ENCODE data around the gene RFFL.

RFFL gene

DNA sequence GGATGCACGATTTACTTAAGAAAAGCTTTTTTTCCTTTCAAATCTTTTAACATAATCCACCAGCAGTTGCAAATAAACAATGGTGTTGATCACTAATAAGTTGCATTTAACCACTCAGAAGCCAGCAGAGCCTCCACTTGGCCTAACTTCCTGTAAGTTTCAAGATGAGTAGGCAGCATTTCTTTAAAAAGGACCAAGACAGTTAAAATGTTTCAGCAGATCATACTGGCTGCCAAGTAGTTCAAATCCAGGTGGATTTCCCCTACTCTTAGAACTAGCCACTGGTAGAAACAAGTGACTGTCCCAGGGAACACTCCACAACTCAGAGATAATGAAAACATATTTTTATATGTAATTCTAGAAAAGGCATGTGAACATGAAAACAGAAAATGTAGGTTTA lies 17.0 kb upstream of the RFFL start:
- DNase-seq (ENCODE audit: low read depth) = no peak

DNA sequence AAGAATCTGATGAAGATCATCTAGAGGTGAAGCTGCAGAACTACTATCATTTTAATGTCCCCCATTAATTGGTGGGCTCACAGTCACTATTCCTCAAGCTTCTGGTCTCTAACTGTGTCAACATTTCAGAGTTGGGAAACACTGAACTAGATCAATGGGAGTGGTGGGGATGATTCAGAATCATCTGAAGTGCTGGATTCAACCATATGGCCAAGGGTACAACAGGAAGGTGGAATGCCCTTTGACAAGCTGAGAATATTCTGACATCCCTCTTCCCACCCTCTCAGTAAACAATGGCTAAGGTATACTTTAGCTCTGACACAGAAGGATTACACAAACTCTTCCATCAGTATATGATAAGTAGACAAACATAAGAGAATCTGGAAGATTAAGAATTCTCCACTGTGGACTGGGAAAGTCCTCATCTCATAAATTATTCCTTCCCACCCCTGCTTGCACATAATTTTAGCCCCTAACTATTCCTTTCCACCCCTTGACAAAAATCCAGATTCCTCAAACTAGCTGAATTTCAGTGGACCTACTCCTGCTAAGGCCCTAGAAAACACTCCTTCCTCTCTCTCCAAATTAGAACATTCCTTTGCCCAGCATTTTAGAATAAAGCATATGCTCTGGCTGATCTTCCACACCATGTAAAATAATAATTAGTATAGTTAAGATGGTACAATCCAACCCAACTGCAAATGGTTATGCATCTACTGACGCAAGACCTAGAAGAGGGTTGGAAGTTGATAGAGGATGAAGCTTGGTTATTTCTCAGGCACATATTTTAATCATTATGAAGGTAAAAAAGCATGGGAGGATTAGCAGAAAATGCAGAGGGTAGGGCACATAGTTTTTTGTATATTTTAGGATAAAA lies 16.3 kb upstream of the RFFL start:
- DNase-seq (ENCODE audit: low read depth) = peak; percentile 22

GRCh38 chr17:35076874-35077273 lies 13.4 kb upstream of the RFFL start:
- no peak for DNase-seq (ENCODE audit: low read depth)

DNA sequence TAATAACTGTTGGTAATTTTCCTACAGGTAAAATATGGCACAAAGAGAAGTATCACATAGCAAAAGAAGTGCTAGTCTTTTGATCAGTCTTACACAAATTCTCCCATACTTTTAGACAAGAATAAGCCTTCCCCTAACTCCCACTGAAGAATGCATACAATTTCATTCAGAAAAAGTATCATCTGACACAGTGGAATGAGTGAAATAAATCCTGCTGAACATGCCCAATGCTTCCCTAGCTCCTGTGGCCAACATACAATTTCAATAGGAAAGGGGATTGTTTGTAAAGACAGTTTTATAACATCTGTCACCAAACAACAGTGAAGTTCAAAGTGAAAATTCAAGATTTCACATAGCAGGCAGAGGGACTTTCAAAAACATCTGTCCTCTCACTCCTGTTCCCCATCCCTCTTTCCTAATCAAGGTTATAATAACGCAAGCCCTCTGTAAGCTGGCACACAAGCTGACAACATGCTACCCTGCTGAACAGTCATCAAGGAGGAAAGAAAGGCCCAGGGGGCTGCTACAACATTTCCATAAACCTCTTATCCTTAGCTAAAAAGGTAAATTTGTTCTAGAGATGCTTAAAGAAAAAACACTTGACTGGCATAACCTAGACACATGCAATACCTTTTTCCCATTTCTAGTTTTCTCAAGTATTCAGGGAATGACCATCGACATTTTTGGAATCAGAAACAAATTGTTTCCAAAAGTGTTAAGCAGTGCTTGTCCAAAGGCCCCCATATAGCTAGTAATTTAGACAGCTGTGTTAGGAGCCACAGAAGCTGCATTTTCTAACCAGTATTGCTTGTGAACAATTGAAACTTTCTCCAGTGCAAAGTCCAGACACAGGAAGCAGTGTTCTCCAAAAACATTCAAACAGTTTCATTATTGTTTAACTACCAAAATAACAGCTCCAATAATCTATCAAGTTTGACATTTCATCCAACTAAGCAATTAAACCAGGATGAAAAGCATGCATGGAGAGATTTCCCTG lies 11.5 kb upstream of the RFFL start:
- DNase-seq (ENCODE audit: low read depth) = no peak

DNA sequence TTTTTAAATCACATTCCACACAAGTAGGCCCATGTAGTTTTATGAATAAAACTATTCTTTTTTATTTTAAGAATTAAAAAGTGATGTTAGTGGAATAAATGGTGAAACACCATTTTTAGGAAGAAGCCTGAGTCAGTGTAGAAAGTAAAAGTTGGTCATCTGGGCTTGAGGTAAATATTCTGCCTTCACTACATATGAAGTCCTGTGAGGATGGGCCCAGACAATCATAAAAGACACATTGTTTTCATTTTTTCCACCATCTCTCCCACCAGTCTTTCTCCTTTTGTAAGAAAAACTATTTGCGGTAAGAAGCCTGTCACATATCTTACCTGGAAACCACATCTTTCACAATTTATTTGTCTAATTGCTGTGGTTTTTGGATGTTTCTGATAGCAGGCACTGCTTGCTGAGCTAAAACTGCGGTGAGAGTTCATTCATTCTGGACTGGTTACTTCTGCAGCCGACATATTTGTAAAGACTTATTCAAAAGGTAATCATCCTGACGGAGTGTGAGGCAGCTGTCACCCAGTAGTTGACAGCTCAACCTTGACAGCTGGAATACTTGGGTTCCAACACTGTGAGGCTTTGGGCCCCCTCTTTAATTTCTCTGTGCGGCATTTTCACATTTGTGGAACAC lies 10.6 kb upstream of the RFFL start:
- DNase-seq (ENCODE audit: low read depth) = no peak

DNA sequence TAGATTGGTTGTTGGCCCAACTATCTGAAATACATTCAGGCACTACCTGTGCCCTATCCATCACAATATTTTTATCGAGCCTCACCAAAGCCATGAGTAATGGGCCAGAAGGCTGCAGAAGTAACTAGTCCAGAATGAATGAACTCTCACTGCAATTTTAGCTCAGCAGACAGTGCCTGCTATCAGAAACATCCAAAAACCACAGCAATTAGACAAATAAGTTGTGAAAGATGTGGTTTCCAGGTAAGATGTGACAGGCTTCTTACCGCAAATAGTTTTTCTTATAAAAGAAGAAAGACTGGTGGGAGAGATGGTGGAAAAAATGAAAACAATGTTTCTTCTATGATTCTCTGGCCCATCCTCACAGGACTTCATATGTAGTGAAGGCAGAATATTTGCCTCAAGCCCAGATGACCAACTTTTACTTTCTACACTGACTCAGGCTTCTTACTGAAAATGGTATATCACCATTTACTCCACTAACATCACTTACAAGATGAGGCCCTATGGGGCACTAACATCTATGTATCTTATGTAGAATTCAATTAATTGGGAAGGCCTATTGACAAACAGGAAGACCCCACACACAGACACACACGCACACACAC lies 9.8 kb upstream of the RFFL start:
- no peak for DNase-seq (ENCODE audit: low read depth)

GRCh38 chr17:35069311-35069710 lies 5.8 kb upstream of the RFFL start:
- peak; percentile 68 for DNase-seq (ENCODE audit: low read depth)

DNA sequence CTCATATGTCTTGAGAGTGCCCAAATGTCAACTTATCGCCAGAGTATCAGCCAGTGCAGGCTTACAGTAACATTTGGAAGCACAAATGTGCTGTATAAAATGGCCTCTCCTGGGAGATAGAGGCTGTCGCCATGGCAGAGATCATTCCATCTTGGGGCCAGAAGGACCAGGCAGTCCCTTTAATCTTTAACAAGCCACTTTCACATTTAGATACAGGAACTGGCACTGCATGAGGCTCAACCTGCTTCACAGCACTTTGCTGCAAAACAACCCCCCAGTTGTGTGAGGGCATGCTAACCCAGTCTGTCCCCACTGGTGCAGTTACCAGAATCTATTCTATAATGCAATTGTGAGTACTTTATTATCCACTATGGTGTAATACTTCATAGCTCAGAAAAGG lies 4.7 kb upstream of the RFFL start:
- no peak for DNase-seq (ENCODE audit: low read depth)

DNA sequence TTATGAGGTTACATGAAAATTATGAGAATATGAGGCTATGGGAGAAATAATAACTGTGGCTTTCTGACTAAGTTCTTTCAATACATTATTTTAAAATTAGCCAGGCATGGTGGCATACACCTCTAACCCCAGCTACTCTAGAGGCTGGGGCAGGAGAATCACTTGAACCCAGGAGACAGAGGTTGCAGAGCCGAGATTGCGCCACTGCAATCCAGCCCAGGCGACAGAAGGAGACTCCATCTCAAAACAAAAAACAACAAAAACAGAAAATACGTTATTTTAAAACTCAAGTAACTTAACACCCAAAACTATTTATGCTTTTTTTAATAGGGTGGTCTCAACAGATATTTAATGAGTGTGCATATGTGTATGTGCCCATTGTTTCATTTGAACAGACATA lies 2.4 kb upstream of the RFFL start:
- DNase-seq (ENCODE audit: low read depth) = no peak

- no peak for DNase-seq (ENCODE audit: low read depth)
Measured at GRCh38 chr17:35064516-35065215, 1.2 kb upstream of the RFFL start.

DNA sequence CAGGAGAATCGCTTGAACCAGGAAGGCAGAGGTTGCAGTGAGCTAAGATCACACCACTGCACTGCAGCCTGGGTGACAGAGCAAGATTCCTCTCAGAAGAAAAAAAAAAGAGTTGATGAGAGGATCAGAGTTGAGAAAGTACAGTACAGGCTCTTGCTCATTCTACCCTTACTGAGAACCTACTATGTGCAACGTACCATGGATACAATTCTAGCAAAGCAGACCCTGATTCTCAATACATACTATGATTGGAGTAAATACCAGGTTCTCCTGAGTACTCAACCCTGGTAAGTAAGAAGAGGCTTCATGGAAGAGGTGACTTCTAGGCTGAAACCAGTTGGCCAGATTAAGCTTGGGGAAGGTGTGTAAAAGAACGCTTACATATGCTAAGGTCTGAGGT lies 1.2 kb downstream of the RFFL start:
- DNase-seq (ENCODE audit: low read depth) = no peak

GRCh38 chr17:35057332-35057915 lies 6.1 kb downstream of the RFFL start:
- DNase-seq (ENCODE audit: low read depth) = no peak

DNA sequence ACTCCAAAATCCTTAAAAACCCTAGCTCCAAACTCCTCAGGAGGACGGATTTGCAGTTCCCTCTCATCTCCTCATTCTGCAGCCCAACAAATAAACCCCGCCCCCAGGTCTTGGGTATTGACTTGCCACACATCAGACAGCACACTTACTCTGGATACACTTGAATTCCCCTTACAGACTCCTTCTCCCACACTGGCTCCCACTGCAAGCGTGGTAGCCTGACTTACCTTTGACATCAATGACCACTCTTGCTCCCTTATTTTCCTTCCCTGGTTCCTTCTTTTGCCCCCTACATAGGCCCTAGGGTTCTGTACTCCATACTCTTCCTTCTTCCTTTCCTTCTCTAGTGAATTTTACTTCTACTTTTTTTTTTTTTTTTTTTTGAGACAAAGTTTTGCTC lies 7.5 kb downstream of the RFFL start:
- DNase-seq (ENCODE audit: low read depth) = no peak

GRCh38 chr17:35053204-35053603 lies 10.3 kb downstream of the RFFL start:
- no peak for DNase-seq (ENCODE audit: low read depth)

GRCh38 chr17:35052780-35053179 lies 10.7 kb downstream of the RFFL start:
- DNase-seq (ENCODE audit: low read depth) = no peak

GRCh38 chr17:35052241-35052610 lies 11.3 kb downstream of the RFFL start:
- DNase-seq (ENCODE audit: low read depth) = peak; percentile 33

GRCh38 chr17:35051579-35052240 lies 11.8 kb downstream of the RFFL start:
- no peak for DNase-seq (ENCODE audit: low read depth)

- DNase-seq (ENCODE audit: low read depth) = no peak
Measured at GRCh38 chr17:35051183-35051578, 12.3 kb downstream of the RFFL start.

DNA sequence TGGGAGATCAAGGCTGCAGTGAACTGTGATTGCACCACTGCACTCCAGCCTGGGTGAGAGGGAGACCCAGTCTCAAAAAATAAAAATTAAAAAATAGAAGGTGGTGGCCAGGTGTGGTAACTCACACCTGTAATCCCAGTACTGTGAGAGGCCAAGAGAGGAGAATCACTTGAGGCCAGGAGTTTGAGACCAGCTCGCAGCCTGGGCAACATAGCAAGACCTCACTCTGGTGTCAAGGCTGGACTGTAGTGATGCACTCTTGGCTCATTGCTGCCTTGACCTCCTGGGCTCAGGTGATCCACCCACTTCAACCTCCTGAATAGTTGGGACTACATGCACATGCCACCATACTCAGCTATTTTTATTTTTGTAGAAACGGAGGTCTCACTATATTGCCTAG lies 13.3 kb downstream of the RFFL start:
- no peak for DNase-seq (ENCODE audit: low read depth)

GRCh38 chr17:35048685-35049379 lies 14.7 kb downstream of the RFFL start:
- DNase-seq (ENCODE audit: low read depth) = no peak

Measured in stromal cell of bone marrow (primary cell).